HepG2 (cell line): Measurements from ENCODE around the gene SF3A2. TPM values are rescaled to one million over a fixed set of nuclear protein-coding genes. Genes with fewer than 3 reads are reported as not detected.
A peak's percentile ranks its signal among the peaks of the same experiment; 100 is the strongest.

ENCODE experiments used
- BRF2 ChIP-seq: sonication (generic); formaldehyde crosslinking; IDR thresholded peaks from 2 replicates; pipeline ENCODE4 v1.8.1; 2022; ENCODE audit warnings: mild to moderate bottlenecking, missing genetic modification reagents
- GABPB1 ChIP-seq: IDR thresholded peaks from 2 replicates; pipeline ENCODE4 v1.6.1; 2016; ENCODE audit warnings: mild to moderate bottlenecking, missing genetic modification reagents, moderate library complexity, missing compliant biosample characterization
- GATAD1 ChIP-seq: IDR thresholded peaks from 2 replicates; pipeline ENCODE4 v1.6.1; 2016; ENCODE audit warnings: missing genetic modification reagents, missing compliant biosample characterization
- HINFP ChIP-seq: sonication (generic); formaldehyde crosslinking; IDR thresholded peaks from 2 replicates; pipeline ENCODE4 v1.4.0; 2020; ENCODE audit warnings: low read depth, mild to moderate bottlenecking, missing genetic modification reagents
- IRF1 ChIP-seq: sonication (generic); formaldehyde crosslinking; IDR thresholded peaks from 2 replicates; pipeline ENCODE4 v1.4.0; 2020; ENCODE audit warnings: low read depth, mild to moderate bottlenecking, missing genetic modification reagents
- MTERF4 ChIP-seq: sonication (generic); formaldehyde crosslinking; IDR thresholded peaks from 2 replicates; pipeline ENCODE4 v1.8.0; 2023; ENCODE audit warnings: mild to moderate bottlenecking, missing genetic modification reagents
- PPARG ChIP-seq: conservative IDR thresholded peaks from 2 replicates; pipeline ENCODE4 v1.6.1; 2016; ENCODE audit warnings: missing biosample characterization, missing genetic modification reagents
- SOX13 ChIP-seq, 3 experiments: fragments of 450-650 bp in 1 of 3; sonication (generic) in 1 of 3; formaldehyde crosslinking in 1 of 3; IDR thresholded peaks in 2 of 3; conservative IDR thresholded peaks in 1 of 3; 2 replicates each; pipeline versions ENCODE4 v1.5.0 to v1.6.1; 2016 to 2020; ENCODE audit warnings: antibody characterized with exemption in 1 of 3, mild to moderate bottlenecking in 1 of 3, missing compliant biosample characterization in 1 of 3, missing genetic modification reagents in 1 of 3, moderate library complexity in 1 of 3
- SSRP1 ChIP-seq: IDR thresholded peaks from 2 replicates; pipeline ENCODE4 v1.6.1; 2016; ENCODE audit warnings: control low read depth
- ZFY ChIP-seq: sonication (generic); formaldehyde crosslinking; IDR thresholded peaks from 2 replicates; pipeline ENCODE4 v1.4.0; 2020; ENCODE audit warnings: missing genetic modification reagents
- ZKSCAN8 ChIP-seq: IDR thresholded peaks from 2 replicates; pipeline ENCODE4 v1.6.1; 2016; ENCODE audit warnings: borderline replicate concordance, missing genetic modification reagents, missing compliant biosample characterization
- ZNF460 ChIP-seq: sonication (generic); formaldehyde crosslinking; IDR thresholded peaks from 2 replicates; pipeline ENCODE4 v1.5.1; 2020; ENCODE audit warnings: missing genetic modification reagents, mild to moderate bottlenecking, borderline replicate concordance
- ZNF484 ChIP-seq: sonication (generic); formaldehyde crosslinking; IDR thresholded peaks from 2 replicates; pipeline ENCODE4 v1.5.1; 2020; ENCODE audit warnings: mild to moderate bottlenecking, low read depth, missing genetic modification reagents, borderline replicate concordance
- ZNF572 ChIP-seq: sonication (generic); formaldehyde crosslinking; IDR thresholded peaks from 2 replicates; pipeline ENCODE4 v1.5.1; 2020; ENCODE audit warnings: mild to moderate bottlenecking, missing genetic modification reagents
- ZNF687 ChIP-seq: sonication (generic); formaldehyde crosslinking; IDR thresholded peaks from 2 replicates; pipeline ENCODE4 v1.5.1; 2020; ENCODE audit warnings: mild to moderate bottlenecking, missing genetic modification reagents, moderate library complexity
- polyA plus RNA-seq, 8 experiments: library from polyadenylated mRNA; depleted of rRNA in 3 of 8; stranded (reverse) in 7 of 8; unstranded in 1 of 8; fragments of >200 nt; fragmentation: Illumina TruSeq in 4 of 8; extraction: Trizol in 4 of 8; gene quantifications; 2 replicates each; pipeline versions ENCODE4 v1.2.1 to v1.2.3, GENCODE V29; 2011 to 2016; ENCODE audit warnings: low read depth in 4 of 8, missing spikeins in 1 of 8, mixed read lengths in 1 of 8; ENCODE audit not compliant: insufficient read depth in 1 of 8
- total RNA-seq, 5 experiments: library from RNA; depleted of rRNA; stranded (reverse); fragments of >200 nt; fragmentation: Illumina TruSeq; extraction: Trizol; gene quantifications; 2 replicates each; pipeline ENCODE4 v1.2.3, GENCODE V29; 2016; ENCODE audit warnings: low read depth in 1 of 5

Gene SF3A2
- total and polyA plus RNA-seq, 2 of the 13 experiments (the other 11 are each of a cell fraction or from before 2014, with no cell fraction given) = 8.6 to 8.8 TPM

GRCh38 chr19:2237051-2237868 lies 636 bp downstream of the SF3A2 start (continued):
- TF ChIP-seq SOX13 (IDR thresholded peaks at IDR 0.05) (no peak), SOX13 (CRISPR knock-in tag; conservative IDR thresholded peaks at IDR 0.05 in 1 of 2, IDR thresholded peaks at IDR 0.05 in 1 of 2) (peak in 1 of 2 experiments; percentile 69; a peak in 2 of 4 replicates), MTERF4 (CRISPR knock-in tag) (no peak; the same call in 1 of the 2 replicates), ZNF572 (CRISPR knock-in tag) (no peak), IRF1 (CRISPR knock-in tag) (no peak), ZNF687 (CRISPR knock-in tag) (peak; percentile 36; the same call in 1 of the 2 replicates), PPARG (CRISPR knock-in tag) (no peak), GATAD1 (CRISPR knock-in tag) (no peak), ZFY (CRISPR knock-in tag) (peak; percentile 52; the same call in 1 of the 2 replicates), ZNF484 (CRISPR knock-in tag) (no peak), SSRP1 (CRISPR knock-in tag) (no peak), ZNF460 (CRISPR knock-in tag) (no peak), ZKSCAN8 (CRISPR knock-in tag) (no peak), GABPB1 (CRISPR knock-in tag) (no peak; the same call in 1 of the 2 replicates), HINFP (CRISPR knock-in tag) (no peak), BRF2 (0 out of 2 replicates have a peak, but pooled peaks have one; percentile 8)
